K562 (cell line): ENCODE results near the gene CBL. TPM values are rescaled to one million over a fixed set of nuclear protein-coding genes. Genes with fewer than 3 reads are reported as not detected.

ENCODE experiments used
- BCOR ChIP-seq: fragments of 450-650 bp; IDR thresholded peaks from 2 replicates; pipeline ENCODE4 v1.6.1; 2016
- CAMTA2 ChIP-seq: fragments of 250-450 bp; sonication (Bioruptor Pico); conservative IDR thresholded peaks from 2 replicates; pipeline ENCODE4 v1.5.1; 2022
- CEBPB ChIP-seq: fragments of 450-650 bp; IDR thresholded peaks from 2 replicates; pipeline ENCODE4 v1.6.1; 2016; ENCODE audit warnings: missing genetic modification characterization, missing compliant biosample characterization
- CHD2 ChIP-seq: IDR thresholded peaks from 2 replicates; pipeline ENCODE4 v1.6.1; 2011; ENCODE audit warnings: low read depth, low read length
- CTBP1 ChIP-seq: fragments of 450-650 bp; IDR thresholded peaks from 2 replicates; pipeline ENCODE4 v1.6.1; 2016; ENCODE audit warnings: borderline replicate concordance
- ELF1 ChIP-seq: fragments of 200-800 bp; sonication (Bioruptor generic); IDR thresholded peaks from 2 replicates; pipeline ENCODE4 v1.6.1; 2016; ENCODE audit warnings: missing genetic modification characterization, missing compliant biosample characterization
- FIP1L1 ChIP-seq: fragments of 200-400 bp; formaldehyde crosslinking; IDR thresholded peaks from 2 replicates; pipeline ENCODE4 v1.6.1; 2018; ENCODE audit warnings: mild to moderate bottlenecking, low read depth, low read length; ENCODE audit not compliant: poor library complexity, severe bottlenecking
- FOXK1 ChIP-seq: sonication (generic); formaldehyde crosslinking; IDR thresholded peaks from 2 replicates; pipeline ENCODE4 v1.8.0; 2022; ENCODE audit warnings: missing genetic modification reagents, mild to moderate bottlenecking, borderline replicate concordance
- HCFC1 ChIP-seq: IDR thresholded peaks from 2 replicates; pipeline ENCODE4 v1.6.1; 2012; ENCODE audit warnings: low read depth, low read length, improper control_type of control experiment
- HNRNPL ChIP-seq: fragments of 200-400 bp; formaldehyde crosslinking; IDR thresholded peaks from 2 replicates; pipeline ENCODE4 v1.6.1; 2017; ENCODE audit warnings: low read depth, mild to moderate bottlenecking, low read length
- KAT7 ChIP-seq: sonication (generic); formaldehyde crosslinking; IDR thresholded peaks from 2 replicates; pipeline ENCODE4 v1.8.0; 2022; ENCODE audit warnings: missing genetic modification reagents, mild to moderate bottlenecking, borderline replicate concordance
- MAZ ChIP-seq, 2 experiments: fragments of 450-650 bp in 1 of 2; sonication (generic) in 1 of 2; formaldehyde crosslinking; IDR thresholded peaks in 1 of 2; conservative IDR thresholded peaks in 1 of 2; 2 replicates each; pipeline versions ENCODE4 v1.4.0 to v1.5.0; 2020; ENCODE audit warnings: mild to moderate bottlenecking in 1 of 2, missing genetic modification reagents in 1 of 2
- MYC ChIP-seq, 2 experiments: fragments of 250-450 bp in 1 of 2; sonication (Bioruptor Pico) in 1 of 2; IDR thresholded peaks; 2 replicates each; pipeline versions ENCODE4 v1.5.1 to v1.6.1; 2012 to 2021; ENCODE audit warnings: low read depth in 2 of 2, borderline replicate concordance in 1 of 2, improper control_type of control experiment in 1 of 2, low read length in 1 of 2, mild to moderate bottlenecking in 1 of 2, moderate library complexity in 1 of 2
- NR1H2 ChIP-seq: sonication (generic); formaldehyde crosslinking; IDR thresholded peaks from 2 replicates; pipeline ENCODE4 v1.4.0; 2020; ENCODE audit warnings: mild to moderate bottlenecking, missing genetic modification reagents
- NRF1 ChIP-seq, 2 experiments: fragments of 450-650 bp; IDR thresholded peaks in 1 of 2; conservative IDR thresholded peaks in 1 of 2; 2 replicates each; pipeline ENCODE4 v1.6.1; 2014; ENCODE audit warnings: mild to moderate bottlenecking in 2 of 2
- PHF8 ChIP-seq: fragments of 200-600 bp; sonication (generic); IDR thresholded peaks from 2 replicates; pipeline ENCODE4 v1.6.1; 2012; ENCODE audit warnings: mixed run types, mild to moderate bottlenecking, inconsistent platforms, low read length, moderate library complexity, borderline replicate concordance
- POLR2H ChIP-seq: IDR thresholded peaks from 2 replicates; pipeline ENCODE4 v1.6.1; 2016; ENCODE audit warnings: missing genetic modification characterization, low read depth, mild to moderate bottlenecking, control low read depth, missing compliant biosample characterization, moderate library complexity
- SIN3B ChIP-seq: fragments of 450-650 bp; IDR thresholded peaks from 2 replicates; pipeline ENCODE4 v1.6.1; 2017; ENCODE audit warnings: low read depth, mild to moderate bottlenecking, moderate library complexity
- SMARCE1 ChIP-seq: fragments of 450-650 bp; IDR thresholded peaks from 2 replicates; pipeline ENCODE4 v1.7.1; 2016; ENCODE audit warnings: mild to moderate bottlenecking
- SNIP1 ChIP-seq: fragments of 450-650 bp; IDR thresholded peaks from 2 replicates; pipeline ENCODE4 v1.7.1; 2017; ENCODE audit warnings: low read depth, mild to moderate bottlenecking
- SPI1 ChIP-seq: IDR thresholded peaks from 2 replicates; pipeline ENCODE4 v1.6.1; 2011; ENCODE audit warnings: low read depth, low read length, control low read depth, borderline replicate concordance
- TAF7 ChIP-seq: fragments of 450-650 bp; IDR thresholded peaks from 2 replicates; pipeline ENCODE4 v1.6.1; 2016; ENCODE audit warnings: missing genetic modification characterization, missing compliant biosample characterization
- ZFX ChIP-seq: sonication (generic); formaldehyde crosslinking; IDR thresholded peaks from 2 replicates; pipeline ENCODE4 v1.8.0; 2022; ENCODE audit warnings: mild to moderate bottlenecking, missing genetic modification reagents, moderate library complexity
- ZNF282 ChIP-seq: sonication (generic); formaldehyde crosslinking; IDR thresholded peaks from 2 replicates; pipeline ENCODE4 v1.8.1; 2023; ENCODE audit warnings: missing genetic modification reagents
- ZNF311 ChIP-seq: fragments of 250-450 bp; sonication (Bioruptor Pico); IDR thresholded peaks from 2 replicates; pipeline ENCODE4 v1.4.0; 2020; ENCODE audit warnings: mild to moderate bottlenecking, moderate library complexity
- polyA plus RNA-seq, 8 experiments: library from polyadenylated mRNA; depleted of rRNA in 4 of 8; stranded (reverse) in 5 of 8; unstranded in 3 of 8; fragments of >200 nt; fragmentation: Nextera tagmentation in 2 of 8; fragmentation: Illumina TruSeq in 1 of 8; extraction: Ambion mirVana in 2 of 8; extraction: Trizol in 1 of 8; gene quantifications; 2 replicates each; pipeline versions ENCODE4 v1.2.1 to v1.2.3, GENCODE V29; 2011 to 2014; ENCODE audit warnings: inconsistent platforms in 1 of 8, missing spikeins in 1 of 8
- total RNA-seq, 7 experiments: library from RNA; depleted of rRNA in 6 of 7; stranded (reverse); fragments of >200 nt in 6 of 7; fragmentation: Illumina TruSeq in 2 of 7; extraction: Trizol in 2 of 7; gene quantifications; 2 replicates each; pipeline versions ENCODE4 v1.2.1 to v1.2.3, GENCODE V29; 2011 to 2021; ENCODE audit warnings: low replicate concordance in 1 of 7
- TF ChIP-seq, protein P1 (sequence below): fragments of 250-450 bp; sonication (Bioruptor Pico); IDR thresholded peaks from 2 replicates; pipeline ENCODE4 v1.8.0; 2022; ENCODE audit warnings: inconsistent platforms, mild to moderate bottlenecking, moderate library complexity, borderline replicate concordance
- TF ChIP-seq, protein P2 (sequence below): conservative IDR thresholded peaks from 2 replicates; pipeline ENCODE4 v1.6.1; 2011; ENCODE audit warnings: low read depth, mild to moderate bottlenecking, low read length; ENCODE audit not compliant: control insufficient read depth

Gene CBL
- total and polyA plus RNA-seq, 9 of the 15 experiments (the other 6 are each of a cell fraction or from before 2014, with no cell fraction given) = 3.2 to 24.9 (median 9.9) TPM

DNA sequence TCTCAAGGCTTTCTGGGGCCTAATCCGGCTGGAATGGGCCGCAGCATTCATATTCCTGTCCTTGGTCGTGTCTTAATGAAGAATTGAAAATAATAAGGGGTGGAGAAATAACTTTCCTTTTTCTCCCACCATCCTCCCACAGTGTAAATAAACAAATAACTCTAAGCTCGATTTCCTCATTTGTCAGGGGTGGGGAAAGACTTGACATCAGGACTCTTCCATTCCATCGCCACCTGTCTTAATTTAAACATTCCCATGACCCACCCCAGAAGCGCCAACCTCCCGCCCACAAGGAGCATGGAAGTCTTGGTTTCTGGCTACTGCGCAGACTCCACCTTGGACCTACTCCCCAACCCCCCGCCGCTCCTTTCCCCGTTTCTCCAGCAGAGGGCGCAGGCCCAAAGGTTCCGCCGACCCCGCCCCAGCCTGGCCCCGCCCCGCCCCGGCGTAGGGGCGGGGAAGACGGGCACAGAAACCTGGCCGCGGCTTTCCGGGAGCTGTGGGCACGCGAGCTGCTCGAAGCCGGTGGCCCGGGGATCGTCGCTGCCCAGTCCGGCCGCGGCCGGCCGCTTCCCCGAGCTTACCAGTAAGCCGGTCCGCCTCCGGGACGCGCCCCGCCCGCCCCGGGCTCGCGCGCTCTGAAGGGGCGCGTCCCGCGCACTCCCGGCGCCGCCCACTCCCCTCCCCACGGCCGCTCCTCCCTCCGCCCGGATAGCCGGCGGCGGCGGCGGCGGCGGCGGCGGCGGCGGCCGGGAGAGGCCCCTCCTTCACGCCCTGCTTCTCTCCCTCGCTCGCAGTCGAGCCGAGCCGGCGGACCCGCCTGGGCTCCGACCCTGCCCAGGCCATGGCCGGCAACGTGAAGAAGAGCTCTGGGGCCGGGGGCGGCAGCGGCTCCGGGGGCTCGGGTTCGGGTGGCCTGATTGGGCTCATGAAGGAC lies at the start of gene CBL (continued):
- TF ChIP-seq NR1H2 = no peak
- TF ChIP-seq FIP1L1 = peak; percentile 62
- peak; percentile 72; the same call in 1 of the 2 replicates for TF ChIP-seq PHF8
- 0 out of 2 replicates have a peak, but pooled peaks have one; percentile 29 for TF ChIP-seq ZNF282
- peak; percentile 85 for TF ChIP-seq KAT7
- TF ChIP-seq ELF1 (tag) = no peak
- no peak for TF ChIP-seq ZNF311
- TF ChIP-seq SNIP1 = no peak
- TF ChIP-seq BCOR = no peak
- TF ChIP-seq, protein P1, sequence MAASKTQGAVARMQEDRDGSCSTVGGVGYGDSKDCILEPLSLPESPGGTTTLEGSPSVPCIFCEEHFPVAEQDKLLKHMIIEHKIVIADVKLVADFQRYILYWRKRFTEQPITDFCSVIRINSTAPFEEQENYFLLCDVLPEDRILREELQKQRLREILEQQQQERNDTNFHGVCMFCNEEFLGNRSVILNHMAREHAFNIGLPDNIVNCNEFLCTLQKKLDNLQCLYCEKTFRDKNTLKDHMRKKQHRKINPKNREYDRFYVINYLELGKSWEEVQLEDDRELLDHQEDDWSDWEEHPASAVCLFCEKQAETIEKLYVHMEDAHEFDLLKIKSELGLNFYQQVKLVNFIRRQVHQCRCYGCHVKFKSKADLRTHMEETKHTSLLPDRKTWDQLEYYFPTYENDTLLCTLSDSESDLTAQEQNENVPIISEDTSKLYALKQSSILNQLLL (CRISPR knock-in tag) = no peak
- TF ChIP-seq ZFX = peak; percentile 77
- TF ChIP-seq CEBPB = no peak
- no peak for TF ChIP-seq SPI1
- peak; percentile 74 for TF ChIP-seq CTBP1
- TF ChIP-seq MYC (IDR thresholded peaks at IDR 0.05; ENCODE audit: low read depth, low read length) = no peak
- TF ChIP-seq MYC (CRISPR knock-in tag; IDR thresholded peaks at IDR 0.05; ENCODE audit: borderline replicate concordance, low read depth) = 0 out of 2 replicates have a peak, but pooled peaks have one; percentile 31
- TF ChIP-seq TAF7 = 0 out of 2 replicates have a peak, but pooled peaks have one; percentile 11
- peak; percentile 56 for TF ChIP-seq SIN3B
- TF ChIP-seq MAZ (CRISPR knock-in tag; conservative IDR thresholded peaks at IDR 0.05 in 1 of 2, IDR thresholded peaks at IDR 0.05 in 1 of 2) = peak; percentile 90 to 91
- TF ChIP-seq, protein P2, sequence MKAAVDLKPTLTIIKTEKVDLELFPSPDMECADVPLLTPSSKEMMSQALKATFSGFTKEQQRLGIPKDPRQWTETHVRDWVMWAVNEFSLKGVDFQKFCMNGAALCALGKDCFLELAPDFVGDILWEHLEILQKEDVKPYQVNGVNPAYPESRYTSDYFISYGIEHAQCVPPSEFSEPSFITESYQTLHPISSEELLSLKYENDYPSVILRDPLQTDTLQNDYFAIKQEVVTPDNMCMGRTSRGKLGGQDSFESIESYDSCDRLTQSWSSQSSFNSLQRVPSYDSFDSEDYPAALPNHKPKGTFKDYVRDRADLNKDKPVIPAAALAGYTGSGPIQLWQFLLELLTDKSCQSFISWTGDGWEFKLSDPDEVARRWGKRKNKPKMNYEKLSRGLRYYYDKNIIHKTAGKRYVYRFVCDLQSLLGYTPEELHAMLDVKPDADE = peak; percentile 56
- TF ChIP-seq NRF1 (conservative IDR thresholded peaks at IDR 0.05 in 1 of 2, IDR thresholded peaks at IDR 0.05 in 1 of 2) = peak; percentile 90 to 91
- peak; percentile 59; the same call in 1 of the 2 replicates for TF ChIP-seq HCFC1
- peak; percentile 45; the same call in 1 of the 2 replicates for TF ChIP-seq POLR2H (tag)
- peak; percentile 42; the same call in 1 of the 2 replicates for TF ChIP-seq CHD2
- 0 out of 2 replicates have a peak, but pooled peaks have one; percentile 46 for TF ChIP-seq SMARCE1
- TF ChIP-seq FOXK1 = no peak
- no peak for TF ChIP-seq CAMTA2 (CRISPR knock-in tag)
- 0 out of 2 replicates have a peak, but pooled peaks have one; percentile 28 for TF ChIP-seq HNRNPL
